Measurements from ENCODE around the gene SSUH2. TPM values are rescaled to one million over a fixed set of nuclear protein-coding genes. Genes with fewer than 3 reads are reported as not detected.

The SSUH2 gene
- total RNA-seq, 4 donors from 2014 or later, result 0.42 to 0.44 TPM; not detected in 2

GRCh38 chr3:8660175-8661118, 15.8 kb upstream of the SSUH2 start:
- Histone ChIP-seq H3K9me3 (no peaks in the 10 kb centered on the region), H3K27ac (no peak overlapping the region), H3K27me3 (no peaks in the 10 kb centered on the region), H3K4me1 (peaks cover 0 to 35% (median 10%) of the 10 kb centered on the region in 4 donors), H3K36me3 (no peaks in the 10 kb centered on the region), H3K4me3 (no peak overlapping the region)
- WGBS, 2 donors, result 43 to 47% methylated on average over 6 to 7 of the region's 7 CpGs
- DNase-seq (ENCODE audit: low spot score in 2 of 2), result no peak
- TF ChIP-seq POLR2A (IDR thresholded peaks at IDR 0.05) (no peak), EP300 (IDR thresholded peaks at IDR 0.05) (no peak), CTCF (IDR thresholded peaks at IDR 0.05) (no peak)

DNA sequence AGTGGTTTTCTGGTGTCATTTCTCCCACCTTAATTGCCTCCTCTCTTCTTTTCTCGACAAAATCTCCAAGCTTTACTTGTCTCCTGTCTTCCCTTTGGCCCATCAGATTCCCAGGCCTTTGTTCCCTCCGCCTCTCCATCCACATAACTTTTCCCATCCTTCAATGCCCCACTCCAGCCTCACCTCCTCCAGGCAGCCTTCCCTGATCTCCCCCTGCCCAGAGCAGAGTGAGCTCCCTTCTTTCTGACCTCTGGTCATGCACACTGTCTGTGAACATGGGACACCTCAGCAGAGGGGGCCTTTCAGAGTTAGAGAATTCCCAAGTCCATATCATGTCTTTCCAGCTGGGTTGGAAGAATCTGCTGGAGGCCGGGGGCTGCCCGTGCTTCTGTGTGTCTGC, 14.6 kb upstream of the SSUH2 start:
- TF ChIP-seq POLR2A (IDR thresholded peaks at IDR 0.05), result no peak
- Histone ChIP-seq H3K27me3 (no peaks in the 10 kb centered on the region), H3K4me3 (no peak overlapping the region), H3K4me1 (peaks cover 0 to 35% (median 10%) of the 10 kb centered on the region in 4 donors), H3K9me3 (no peaks in the 10 kb centered on the region), H3K27ac (peak overlapping the region in 1 of 4 donors; percentile 72), H3K36me3 (no peaks in the 10 kb centered on the region)
- 87 to 90% methylated on average over 4 of the region's 4 CpGs for WGBS, 2 donors
- no peak for DNase-seq (ENCODE audit: low spot score in 2 of 2)

DNA sequence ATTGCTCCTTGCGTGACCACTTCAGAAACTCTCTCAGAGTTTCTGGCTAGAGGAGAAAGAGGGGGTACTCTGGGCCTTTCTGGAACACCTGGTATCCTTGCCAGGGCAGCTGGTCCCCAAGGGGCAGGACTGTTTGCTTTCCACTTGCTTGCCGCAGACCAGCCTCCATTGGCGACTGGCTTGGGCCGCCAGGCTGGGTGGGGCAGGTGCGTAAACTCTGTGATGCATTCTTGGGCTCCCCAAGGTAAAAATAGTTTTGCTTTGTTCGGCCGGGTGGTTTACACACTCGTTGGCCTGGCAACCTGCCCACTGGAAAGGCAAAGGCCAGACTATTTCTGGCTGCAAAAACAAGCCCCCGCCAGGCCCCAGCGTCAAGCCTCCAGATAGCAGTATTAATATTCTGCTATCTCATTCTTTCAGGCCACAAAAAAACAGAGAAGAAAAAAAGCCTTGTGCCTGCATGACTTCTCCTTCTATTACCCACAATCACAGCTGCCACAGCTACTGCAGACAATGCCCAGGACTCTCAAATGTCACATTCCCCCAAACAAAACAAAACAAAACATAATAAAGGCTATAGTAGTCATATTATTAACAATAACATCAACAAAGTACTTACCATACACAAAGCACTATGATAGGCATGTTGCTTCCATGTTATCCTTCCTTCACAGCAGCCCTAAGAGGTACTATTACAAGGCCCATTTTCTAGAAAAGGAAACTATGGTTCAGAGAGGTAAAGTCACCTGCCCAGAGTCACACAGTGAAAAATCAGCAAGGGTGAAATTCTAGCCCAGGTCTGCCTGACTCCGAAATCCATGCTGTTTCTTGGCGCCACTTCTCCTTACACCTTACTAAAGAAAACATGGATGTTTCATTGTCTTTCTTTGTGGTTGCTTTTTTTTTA, 14.0 kb upstream of the SSUH2 start:
- Histone ChIP-seq H3K4me3 (no peak overlapping the region), H3K36me3 (no peaks in the 10 kb centered on the region), H3K27ac (peak overlapping the region; percentile 20 to 72 (median 62)), H3K9me3 (peaks cover 0 to 5% (median 0%) of the 10 kb centered on the region in 4 donors), H3K4me1 (peaks cover 0 to 35% (median 10%) of the 10 kb centered on the region in 4 donors), H3K27me3 (no peaks in the 10 kb centered on the region)
- DNase-seq (ENCODE audit: low spot score in 2 of 2), result peak; percentile 70 to 76
- no peak for TF ChIP-seq POLR2A (IDR thresholded peaks at IDR 0.05)
- TF ChIP-seq CTCF (IDR thresholded peaks at IDR 0.05), result no peak
- peak; percentile 57 to 58 for TF ChIP-seq EP300 (IDR thresholded peaks at IDR 0.05)
- 26 to 30% methylated on average over 12 of the region's 12 CpGs for whole genome bisulfite sequencing, 2 donors

DNA sequence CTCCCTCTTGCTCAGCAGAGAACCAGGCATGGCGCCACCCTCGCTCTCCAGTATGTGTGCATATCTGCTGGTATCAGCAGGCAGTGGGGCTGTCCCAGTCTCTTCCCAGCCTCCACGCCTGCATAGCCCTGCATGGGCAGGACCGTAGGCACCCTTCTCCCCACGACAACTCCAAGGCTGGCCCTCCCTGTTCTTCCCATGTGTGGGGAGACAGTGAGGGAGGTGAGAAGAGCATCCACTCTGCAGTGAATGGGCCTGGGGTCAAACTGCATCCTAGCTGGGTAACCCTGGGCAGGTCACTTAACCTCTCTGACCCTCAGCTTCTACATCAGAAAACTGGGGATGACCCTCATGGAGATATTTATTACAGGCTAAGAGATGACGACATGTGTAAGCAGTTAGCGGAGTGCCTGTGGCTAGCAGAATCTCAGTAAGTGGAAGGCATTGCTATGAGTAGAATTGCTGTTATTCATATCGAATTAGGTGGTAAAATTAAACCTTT, 13.3 kb upstream of the SSUH2 start:
- H3K36me3 ChIP-seq, result no peaks in the 10 kb centered on the region
- peaks cover 0 to 5% (median 0%) of the 10 kb centered on the region in 4 donors for H3K9me3 ChIP-seq
- TF ChIP-seq EP300 (IDR thresholded peaks at IDR 0.05), result no peak
- no peak for TF ChIP-seq CTCF (IDR thresholded peaks at IDR 0.05)
- no peak for TF ChIP-seq POLR2A (IDR thresholded peaks at IDR 0.05)
- no peaks in the 10 kb centered on the region for H3K27me3 ChIP-seq
- H3K4me1 ChIP-seq, result peaks cover 0 to 35% (median 10%) of the 10 kb centered on the region in 4 donors
- peak overlapping the region; percentile 20 to 72 (median 62) for H3K27ac ChIP-seq
- 61 to 66% methylated on average over 8 of the region's 8 CpGs for WGBS, 2 donors
- DNase-seq (ENCODE audit: low spot score in 2 of 2), result no peak
- H3K4me3 ChIP-seq, result no peak overlapping the region

DNA sequence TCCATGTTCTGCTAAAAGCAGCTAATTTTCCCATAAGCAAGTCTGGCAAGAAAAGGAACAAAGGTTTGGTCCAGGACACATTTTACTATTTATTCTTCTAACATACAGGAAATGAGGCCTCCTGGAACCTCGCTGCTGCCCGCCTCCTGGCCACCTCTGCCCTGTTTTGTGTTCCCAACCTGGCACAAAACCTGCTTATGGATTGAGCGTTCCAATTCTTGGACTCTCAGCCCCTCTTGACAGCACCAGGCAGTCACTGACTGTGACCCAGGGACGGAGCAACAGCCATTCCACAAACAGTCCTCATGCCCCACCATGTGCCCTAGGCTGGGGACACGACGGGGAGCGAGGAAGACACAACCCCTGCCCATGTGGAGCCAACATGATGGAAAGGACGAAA, 11.6 kb upstream of the SSUH2 start:
- Histone ChIP-seq H3K9me3 (peaks cover 0 to 5% (median 0%) of the 10 kb centered on the region in 4 donors), H3K4me3 (no peak overlapping the region), H3K27me3 (no peaks in the 10 kb centered on the region), H3K36me3 (no peaks in the 10 kb centered on the region), H3K4me1 (peaks cover 0 to 35% (median 10%) of the 10 kb centered on the region in 4 donors), H3K27ac (peak overlapping the region in 1 of 4 donors; percentile 22)
- 80 to 93% methylated on average over 8 of the region's 8 CpGs for WGBS, 2 donors
- TF ChIP-seq POLR2A (IDR thresholded peaks at IDR 0.05), result no peak
- TF ChIP-seq EP300 (IDR thresholded peaks at IDR 0.05), result no peak
- no peak for TF ChIP-seq CTCF (IDR thresholded peaks at IDR 0.05)
- no peak for DNase-seq (ENCODE audit: low spot score in 2 of 2)

Measured in tibial nerve (tissue), 4 donors.